Stimulated activated CD8-positive, alpha-beta memory T cell treated with anti-CD3 and anti-CD28 coated beads, Interleukin-12 subunit alpha, Interleukin-12 subunit beta, amount 100 ng/mL, for 4 hours (primary cell): ENCODE measurements around the gene ZNF519.

Source experiments
- DNase-seq: peaks from one replicate; pipeline ENCODE4 v3.0.0-alpha.2; 2020; ENCODE audit warnings: low read depth

Gene ZNF519

DNA sequence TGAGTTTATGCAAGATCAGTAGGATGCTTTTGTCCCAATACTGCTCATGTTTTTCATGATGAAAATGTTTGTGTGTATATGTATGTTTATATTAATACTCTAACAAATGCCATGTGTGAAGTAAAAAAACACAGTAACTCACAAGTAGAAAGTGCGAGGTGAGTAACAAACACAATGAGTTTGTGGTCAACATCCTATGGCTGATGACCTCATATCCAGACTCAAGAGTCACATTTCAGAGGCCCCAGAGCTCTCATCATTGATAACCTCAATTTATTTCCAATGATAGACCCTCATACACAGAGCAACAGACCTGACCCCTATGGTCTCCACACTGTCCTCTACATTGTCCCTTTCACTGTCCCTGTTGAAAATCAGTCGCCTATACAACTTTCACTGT is 34.5 kb downstream of the ZNF519 start:
- no peak for DNase-seq

DNA sequence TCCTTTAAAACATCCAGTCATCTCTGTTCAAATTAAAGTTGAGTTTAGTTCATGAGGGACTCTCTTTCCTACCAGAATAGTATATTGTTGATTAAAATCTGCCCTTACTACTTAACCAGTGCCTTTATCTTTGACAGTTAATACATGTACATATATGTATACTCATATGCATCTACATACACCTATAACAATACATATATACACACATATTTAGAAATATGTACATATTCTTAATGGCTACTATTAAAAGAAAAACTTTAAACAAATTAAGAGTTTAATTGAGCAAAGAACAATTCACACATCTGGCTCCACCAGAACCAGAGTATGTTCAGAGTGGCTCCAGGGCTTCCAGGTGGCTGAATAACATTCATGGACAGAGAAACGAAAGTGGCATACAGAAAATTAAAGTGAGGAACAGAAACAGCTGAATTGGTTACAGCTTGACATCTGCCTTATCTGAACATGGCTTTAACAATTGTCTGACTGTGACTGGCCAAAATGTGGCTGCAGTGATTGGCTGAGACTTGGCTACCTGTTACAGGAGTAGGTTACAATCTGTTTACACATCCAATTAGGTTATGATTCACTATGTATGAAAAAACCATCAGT is 38.8 kb downstream of the ZNF519 start:
- DNase-seq: no peak

DNA sequence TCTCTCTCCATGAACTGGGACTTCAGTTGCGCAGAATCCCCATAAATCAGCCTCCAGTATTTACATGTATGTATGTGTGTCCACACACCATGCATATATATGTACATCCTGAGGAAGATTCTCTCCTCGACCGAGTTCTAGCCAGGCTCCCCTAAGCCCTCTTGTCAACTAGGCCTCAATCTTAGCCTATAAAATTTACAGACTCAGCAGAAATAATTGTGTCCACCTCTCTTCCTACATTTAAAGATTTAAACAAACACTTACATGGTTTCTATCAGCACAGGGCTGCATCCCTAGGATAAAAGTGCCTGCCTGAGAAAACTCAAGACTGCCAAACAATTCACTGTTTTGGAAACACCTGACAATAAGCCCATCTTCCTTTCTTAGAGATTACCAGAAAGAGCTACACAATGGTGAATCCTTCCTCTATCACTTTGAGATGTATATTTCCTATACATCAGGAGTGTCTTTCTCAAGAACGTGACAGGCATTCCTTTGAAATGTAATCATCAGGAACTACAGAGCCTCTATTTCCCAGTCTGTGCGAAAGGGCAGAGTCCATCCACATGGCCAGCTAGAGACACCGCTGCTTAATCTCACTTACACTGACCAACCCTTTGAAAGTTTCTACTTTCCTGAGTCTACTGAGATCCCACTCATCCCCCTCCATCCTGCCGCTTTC is 39.5 kb downstream of the ZNF519 start:
- DNase-seq: no peak

DNA sequence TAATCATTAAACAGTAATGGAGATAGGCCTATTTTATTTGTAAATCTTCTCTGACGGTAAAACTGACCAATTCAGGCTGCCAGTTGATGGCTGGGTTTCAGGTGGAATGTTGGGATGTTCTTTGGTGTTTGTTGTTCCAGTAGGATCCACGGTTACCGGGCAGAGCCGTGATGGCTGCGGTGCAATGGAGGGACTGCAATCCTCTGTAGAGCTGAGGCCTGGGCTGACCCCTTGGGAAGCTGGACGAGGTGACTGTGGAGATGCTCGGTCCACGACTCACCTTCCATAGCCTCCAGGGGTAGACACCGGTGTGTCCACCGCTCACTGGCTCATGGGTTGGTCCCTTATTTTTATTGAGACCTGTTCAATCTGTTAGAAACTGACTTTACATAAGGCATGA is 42.5 kb downstream of the ZNF519 start:
- DNase-seq: no peak

DNA sequence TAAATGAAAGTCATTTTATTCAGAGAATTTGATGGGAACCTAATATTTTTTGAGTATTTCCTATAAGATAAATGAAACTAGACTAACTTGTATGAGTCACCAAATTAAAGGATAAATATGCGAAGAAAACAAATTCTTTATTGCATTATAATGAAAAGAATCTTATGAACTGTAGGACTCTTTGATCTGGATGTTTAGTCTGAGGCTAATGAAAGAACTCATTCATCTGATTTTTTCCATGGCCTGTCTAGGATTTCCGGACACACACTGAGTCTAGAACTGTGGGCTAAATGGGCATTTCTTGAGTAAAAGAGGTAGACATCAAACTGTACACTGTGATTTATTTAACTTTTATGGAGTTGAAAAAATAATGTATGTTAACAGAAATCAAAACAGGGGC is 43.0 kb downstream of the ZNF519 start:
- DNase-seq: no peak

DNA sequence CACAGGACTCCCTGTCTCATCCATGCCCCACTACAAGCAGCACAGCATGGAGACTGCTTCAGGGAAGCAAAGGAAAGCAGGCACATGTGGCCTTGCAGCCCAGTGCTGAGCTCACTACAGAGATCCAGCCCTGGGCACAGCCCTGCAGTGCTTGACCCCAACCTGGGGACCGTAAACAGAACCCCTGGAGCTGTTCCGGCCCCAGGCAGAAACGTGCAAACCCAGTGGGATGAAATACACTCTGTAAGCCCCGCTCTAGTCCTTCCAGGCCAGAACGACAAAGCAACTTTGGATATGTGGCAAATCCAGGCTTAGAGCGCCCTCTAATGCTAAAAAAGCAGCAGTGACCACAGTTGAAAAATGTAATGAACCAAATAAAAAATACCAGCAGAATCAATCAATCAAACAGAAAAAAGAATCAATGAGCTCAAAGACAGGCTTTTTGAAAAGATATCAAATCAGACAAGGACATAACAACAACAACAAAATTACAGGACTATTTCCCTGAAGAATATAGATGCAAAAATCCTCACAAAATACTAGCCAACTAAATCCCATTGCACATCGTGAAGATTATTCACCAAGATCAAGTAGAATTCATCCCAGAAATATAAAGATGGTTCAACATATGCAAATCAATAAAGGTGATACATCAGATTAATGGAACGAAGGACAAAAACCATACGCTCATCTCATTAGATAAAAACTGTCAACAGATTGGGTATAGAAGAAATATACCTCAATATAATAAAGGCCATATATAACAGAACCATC is 45.6 kb downstream of the ZNF519 start:
- no peak for DNase-seq

DNA sequence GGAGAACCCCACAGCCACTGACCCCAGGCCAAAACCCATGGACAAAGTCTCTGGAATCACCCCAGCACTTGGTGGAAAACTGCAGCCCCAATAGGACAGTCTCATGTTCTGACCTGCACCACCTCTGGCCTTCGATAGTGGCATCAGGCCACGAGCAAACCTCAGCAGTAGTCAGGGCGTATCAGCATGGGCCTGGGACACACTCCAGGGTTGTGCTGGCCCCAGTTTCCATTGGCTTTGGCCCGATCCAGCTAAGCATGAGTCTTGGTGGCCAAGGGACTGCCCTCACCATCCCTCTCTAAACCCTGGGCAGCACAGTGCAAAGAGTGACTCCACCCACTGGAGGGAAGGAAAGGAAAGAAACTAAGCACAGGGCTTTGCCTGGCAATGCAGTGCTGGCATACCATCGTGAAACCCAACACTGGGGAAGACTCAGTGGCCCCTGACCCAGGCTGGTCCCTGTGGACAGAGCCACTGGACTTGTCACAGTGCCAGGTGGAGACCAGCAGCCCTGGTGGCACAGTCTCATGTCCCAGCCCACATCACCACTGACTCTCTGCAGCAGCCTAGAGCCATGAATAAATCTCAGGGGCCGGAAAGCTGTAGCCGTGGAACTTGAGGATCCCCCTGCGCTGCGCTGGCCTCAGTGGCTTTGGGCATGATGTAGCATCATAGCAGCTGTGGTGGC is 46.3 kb downstream of the ZNF519 start:
- DNase-seq: no peak

DNA sequence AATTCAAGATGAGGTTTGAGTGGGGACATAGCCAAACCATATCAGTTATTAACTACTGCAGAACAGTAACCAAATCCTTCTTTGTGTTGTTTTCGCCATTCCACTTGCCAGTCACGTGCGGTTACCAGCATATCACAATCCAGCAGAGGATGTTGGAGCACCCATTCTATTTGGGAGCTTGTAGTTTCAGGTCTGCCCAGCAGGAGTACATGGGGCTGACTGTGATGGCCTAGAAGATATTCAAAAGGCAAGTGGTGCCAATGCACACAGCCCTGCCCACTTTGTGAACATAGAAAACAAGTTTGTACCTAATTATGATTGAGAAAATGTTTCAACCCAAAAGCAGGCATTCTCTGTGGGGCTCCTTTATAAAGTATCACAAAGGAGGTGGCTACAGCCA is 57.0 kb downstream of the ZNF519 start:
- no peak for DNase-seq

DNA sequence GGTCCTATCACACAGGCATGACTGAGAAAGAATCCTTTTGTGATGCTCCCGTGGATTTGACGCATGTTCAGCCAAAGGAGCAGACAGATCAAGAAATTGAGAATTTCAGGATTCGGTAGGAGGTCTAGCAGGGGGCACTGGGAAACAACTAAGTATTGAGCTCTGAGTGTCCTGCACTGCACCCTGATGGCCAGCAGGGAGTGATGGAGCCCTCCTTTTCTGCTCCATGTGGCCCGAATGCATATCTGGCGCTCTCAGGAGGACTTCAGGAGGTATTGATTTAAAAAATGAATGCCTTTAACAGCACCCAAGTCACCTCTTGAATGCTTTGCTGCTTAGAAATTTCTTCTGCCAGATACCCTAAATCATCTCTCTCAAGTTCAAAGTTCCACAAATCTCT is 58.0 kb downstream of the ZNF519 start:
- no peak for DNase-seq

DNA sequence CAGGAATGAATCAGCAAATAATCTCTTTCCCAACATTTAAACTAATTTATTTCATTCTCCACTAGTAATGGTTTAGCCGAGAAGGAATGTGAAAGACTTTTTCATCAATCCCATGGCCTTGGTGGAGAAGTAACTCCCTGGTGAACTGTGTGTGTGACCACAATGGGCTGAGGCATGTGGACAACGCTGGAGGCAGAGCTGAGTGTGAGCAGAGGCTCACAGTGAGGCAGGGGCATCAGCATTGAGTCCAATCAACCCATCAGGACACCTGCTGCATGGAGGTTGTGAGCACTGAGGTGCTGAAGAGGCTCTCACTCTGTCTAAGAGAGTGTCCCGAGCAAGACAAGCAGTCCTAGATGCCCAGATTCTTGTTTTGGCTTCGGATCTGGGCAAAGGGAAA is 78.6 kb downstream of the ZNF519 start:
- DNase-seq: no peak
